ENCODE data around the gene GMCL1.
"Not testable (repeated sequence)": the region's sequence is repeated elsewhere in the genome, so short reads cannot be mapped to it uniquely, and the experiment has no call there.

The GMCL1 gene

GRCh38 chr2:69848186-69848790 is 18.8 kb downstream of the GMCL1 start:
- no peak for DNase-seq (ENCODE audit: low spot score)

GRCh38 chr2:69858261-69858660 is 28.8 kb downstream of the GMCL1 start:
- DNase-seq (ENCODE audit: low spot score), result no peak

GRCh38 chr2:69863298-69863697 is 33.8 kb downstream of the GMCL1 start:
- no peak for DNase-seq (ENCODE audit: low spot score)

GRCh38 chr2:69888451-69888850 is 59.0 kb downstream of the GMCL1 start:
- no peak for DNase-seq (ENCODE audit: low spot score)

- DNase-seq (ENCODE audit: low spot score), result no peak
Measured at GRCh38 chr2:69889302-69889701, 59.8 kb downstream of the GMCL1 start.

- no peak for DNase-seq (ENCODE audit: low spot score)
Measured at GRCh38 chr2:69890881-69891280, 61.4 kb downstream of the GMCL1 start.

- DNase-seq (ENCODE audit: low spot score), result not testable (repeated sequence)
Measured at GRCh38 chr2:69892838-69893424, 63.5 kb downstream of the GMCL1 start.

- peak; percentile 80 for DNase-seq (ENCODE audit: low spot score)
Measured at GRCh38 chr2:69893684-69894551, 64.5 kb downstream of the GMCL1 start, which contains the start of gene SNRNP27. TSS of gene SNRNP27 (plus strand) at chr2:69893956. CDS start at chr2:69893985, 29 bp downstream.

GRCh38 chr2:69894737-69895136 is 65.3 kb downstream of the GMCL1 start:
- not testable (repeated sequence) for DNase-seq (ENCODE audit: low spot score)

- DNase-seq (ENCODE audit: low spot score), result peak; percentile 9
Measured at GRCh38 chr2:69902213-69902922, 72.9 kb downstream of the GMCL1 start.

GRCh38 chr2:69907216-69907615 is 77.8 kb downstream of the GMCL1 start:
- no peak for DNase-seq (ENCODE audit: low spot score)

- peak; percentile 54 for DNase-seq (ENCODE audit: low spot score)
Measured at GRCh38 chr2:69911985-69912563, 82.6 kb downstream of the GMCL1 start.

- DNase-seq (ENCODE audit: low spot score), result peak; percentile 100
Measured at GRCh38 chr2:69914164-69914949, 84.9 kb downstream of the GMCL1 start.

GRCh38 chr2:69914950-69915945 is 85.8 kb downstream of the GMCL1 start, which contains the start of gene MXD1:
TSS of gene MXD1 (plus strand) at chr2:69915109. CDS start at chr2:69915331, 222 bp downstream.
- no peak for DNase-seq (ENCODE audit: low spot score)

GRCh38 chr2:69916106-69916505 is 86.6 kb downstream of the GMCL1 start:
- DNase-seq (ENCODE audit: low spot score), result no peak

- DNase-seq (ENCODE audit: low spot score), result no peak
Measured at GRCh38 chr2:69917852-69918251, 88.4 kb downstream of the GMCL1 start.

GRCh38 chr2:69918401-69918800 is 88.9 kb downstream of the GMCL1 start:
- no peak for DNase-seq (ENCODE audit: low spot score)

- DNase-seq (ENCODE audit: low spot score), result no peak
Measured at GRCh38 chr2:69923116-69923515, 93.7 kb downstream of the GMCL1 start.

GRCh38 chr2:69926849-69927515 is 97.5 kb downstream of the GMCL1 start:
- no peak for DNase-seq (ENCODE audit: low spot score)
